Putamen (tissue), 1 donor: ENCODE measurements around the gene ATP8A2.
"Not testable (repeated sequence)": the region's sequence is repeated elsewhere in the genome, so short reads cannot be mapped to it uniquely, and the experiment has no call there.

Source experiments
- DNase-seq: peaks from one replicate; pipeline ENCODE4 v3.0.0-alpha.2; 2016; ENCODE audit warnings: low spot score

Gene ATP8A2

DNA sequence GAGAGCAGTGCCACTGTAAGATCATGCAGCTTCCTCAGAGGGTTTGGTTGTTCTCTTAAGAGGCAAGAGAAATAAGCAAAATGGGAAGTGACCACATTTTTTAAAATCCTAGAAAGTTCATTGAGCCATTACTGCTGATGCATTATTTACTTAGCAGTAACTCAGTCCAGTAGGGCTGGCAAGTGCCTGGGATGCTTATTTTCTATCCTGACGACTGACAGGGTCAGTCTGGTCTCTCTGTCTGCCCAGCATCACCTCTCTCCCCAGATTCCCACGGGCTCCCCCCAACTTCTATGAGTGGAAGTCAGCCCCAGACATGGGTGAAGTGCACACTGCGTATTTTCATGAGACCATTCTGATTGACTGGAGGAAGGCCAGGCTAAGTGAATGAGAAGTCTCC lies 669.7 kb downstream of the ATP8A2 start:
- no peak for DNase-seq

DNA sequence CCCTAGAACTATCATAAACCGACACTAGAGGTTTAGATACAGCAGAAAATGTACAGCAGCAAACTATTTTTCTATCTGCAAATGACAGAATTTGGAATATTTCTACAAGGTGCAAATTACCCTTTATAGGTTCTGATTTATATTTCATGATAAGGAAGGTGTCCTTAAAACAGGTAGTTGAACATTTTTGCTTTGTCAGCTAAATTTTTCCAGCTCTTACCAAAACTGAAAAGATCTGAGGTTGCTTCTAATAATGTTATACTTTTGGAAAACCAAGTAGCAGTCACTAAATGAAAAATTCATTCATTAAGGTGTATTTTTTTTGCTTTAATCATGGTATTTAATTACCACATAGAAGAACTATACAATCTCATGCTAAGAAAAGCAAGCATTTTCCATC lies 671.0 kb downstream of the ATP8A2 start:
- no peak for DNase-seq

DNA sequence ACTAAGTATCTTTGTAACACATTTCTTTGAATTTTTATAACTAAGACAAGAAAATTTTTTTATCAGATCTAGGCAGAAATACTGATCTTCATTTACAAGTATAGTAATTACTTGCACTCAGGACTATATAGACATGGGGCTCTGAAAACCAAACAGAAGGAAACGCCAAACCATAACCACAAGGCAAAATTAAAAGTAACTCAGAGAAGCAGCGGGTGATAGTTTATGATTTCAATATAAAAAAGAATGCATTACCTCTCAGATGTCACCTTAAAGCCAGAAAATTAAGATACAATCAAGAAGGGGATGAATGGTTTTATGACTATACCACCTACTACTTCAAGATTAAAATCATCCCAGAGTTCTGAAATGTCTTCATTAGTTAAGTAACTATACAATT lies 673.4 kb downstream of the ATP8A2 start:
- DNase-seq = no peak

DNA sequence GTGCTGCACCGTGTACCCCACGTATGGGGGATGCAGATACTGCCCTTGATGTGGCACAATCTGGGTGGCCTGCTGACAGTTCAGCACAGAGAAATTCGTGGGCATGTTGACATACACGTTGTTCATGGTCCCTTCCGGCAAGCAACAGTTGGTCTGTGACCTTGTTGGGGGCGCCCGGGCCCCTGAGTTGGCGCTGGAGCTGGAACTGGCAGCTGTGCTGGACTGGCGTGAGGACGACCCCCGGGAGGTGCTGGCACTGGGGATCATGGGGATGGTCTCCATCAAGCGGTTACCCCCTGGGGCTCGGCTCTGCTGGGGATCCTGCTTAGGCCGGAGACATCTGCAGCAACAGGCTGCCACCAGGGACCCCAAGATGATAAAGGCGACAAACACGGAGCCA lies 674.9 kb downstream of the ATP8A2 start:
- DNase-seq = no peak

DNA sequence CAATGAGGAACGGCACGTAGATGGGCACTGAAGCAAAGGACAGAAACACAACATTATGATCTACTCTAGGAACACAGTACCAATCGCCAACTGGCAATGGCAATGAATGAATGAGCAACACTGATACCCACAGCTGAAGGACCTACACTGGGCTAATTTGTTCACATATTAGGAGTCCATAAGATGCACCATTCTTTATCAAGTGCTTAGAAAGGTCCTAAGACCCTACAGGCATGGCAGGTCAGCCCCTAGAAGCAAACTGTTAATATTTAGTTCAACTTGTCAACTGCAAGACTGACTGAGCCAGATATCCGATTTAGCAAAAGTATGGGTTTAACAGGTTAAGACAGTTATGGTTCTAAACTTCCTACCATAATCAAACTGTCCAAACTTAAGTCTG lies 675.3 kb downstream of the ATP8A2 start:
- no peak for DNase-seq

DNA sequence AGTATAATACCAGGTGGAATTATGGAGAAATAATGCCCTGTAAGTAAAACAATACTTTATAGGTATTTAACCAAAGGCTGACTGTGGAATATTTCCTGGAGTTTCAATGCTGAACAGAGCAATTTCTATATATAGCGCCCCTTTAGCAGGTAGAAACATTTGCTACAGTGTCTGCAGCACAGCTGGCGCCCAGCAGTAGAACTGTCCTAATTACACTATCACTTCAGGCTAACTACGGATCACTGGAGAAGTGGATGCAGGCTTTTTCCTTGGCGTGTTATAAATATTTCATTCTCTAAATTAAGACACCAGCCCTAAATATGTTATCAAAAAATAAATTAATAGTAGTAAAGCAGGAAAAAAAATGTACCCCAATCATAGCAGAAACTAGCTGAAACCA lies 677.0 kb downstream of the ATP8A2 start:
- DNase-seq = peak; percentile 3

DNA sequence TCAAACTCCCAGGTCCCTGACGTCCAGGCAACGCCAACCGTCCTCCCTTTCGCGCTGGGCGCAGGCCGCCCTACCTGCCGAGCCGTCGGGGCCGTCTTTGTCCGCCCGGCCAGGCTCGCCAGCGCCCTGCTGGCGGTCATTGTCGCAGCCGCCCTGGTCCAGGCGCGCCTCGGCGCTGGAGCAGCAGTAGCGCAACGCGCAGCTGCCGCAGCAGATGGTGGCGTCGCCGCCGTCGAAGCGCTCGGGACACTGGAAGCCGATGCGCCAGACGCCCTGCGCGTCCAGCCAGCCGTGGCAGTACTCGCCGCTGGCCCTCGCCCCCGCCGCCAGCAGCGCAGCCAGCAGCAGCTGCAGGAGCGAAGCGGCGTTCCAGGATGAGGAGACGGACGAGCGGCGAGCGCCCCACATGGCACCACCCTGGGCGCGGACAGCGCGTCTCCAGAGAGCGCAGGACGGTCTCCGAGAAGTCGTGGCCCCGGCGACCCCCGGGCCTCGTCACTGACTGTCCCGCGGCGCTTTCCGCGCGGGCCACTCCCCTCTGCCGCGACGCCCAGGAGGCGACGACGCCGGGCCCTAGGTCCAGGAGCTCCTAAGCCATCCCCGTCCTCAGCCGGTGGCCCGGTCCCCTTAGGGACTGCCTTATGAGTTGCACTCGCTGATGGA lies 678.9 kb downstream of the ATP8A2 start:
- DNase-seq = peak; percentile 57

DNA sequence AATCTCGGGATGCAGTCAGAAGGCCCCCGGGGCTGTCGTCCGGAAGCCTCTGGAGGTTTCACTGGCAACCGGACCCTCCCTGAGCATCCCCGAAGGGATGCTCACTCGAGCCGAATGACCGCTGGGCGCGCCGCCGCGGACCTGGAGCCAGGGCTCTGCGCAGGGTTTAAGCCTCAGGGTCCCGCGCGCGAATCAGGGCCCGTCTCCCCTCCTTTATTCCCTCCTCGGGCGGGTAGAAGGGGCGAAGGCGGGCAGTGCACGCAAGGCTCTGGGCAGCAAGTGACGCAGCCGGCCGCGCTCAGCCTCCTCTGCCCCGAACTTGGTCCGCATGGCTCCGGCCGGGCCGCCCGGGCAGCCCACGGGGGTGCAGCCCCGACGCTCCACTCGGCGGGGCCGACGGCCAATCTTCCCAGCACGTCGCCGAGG lies 679.5 kb downstream of the ATP8A2 start:
- DNase-seq = peak; percentile 17

DNA sequence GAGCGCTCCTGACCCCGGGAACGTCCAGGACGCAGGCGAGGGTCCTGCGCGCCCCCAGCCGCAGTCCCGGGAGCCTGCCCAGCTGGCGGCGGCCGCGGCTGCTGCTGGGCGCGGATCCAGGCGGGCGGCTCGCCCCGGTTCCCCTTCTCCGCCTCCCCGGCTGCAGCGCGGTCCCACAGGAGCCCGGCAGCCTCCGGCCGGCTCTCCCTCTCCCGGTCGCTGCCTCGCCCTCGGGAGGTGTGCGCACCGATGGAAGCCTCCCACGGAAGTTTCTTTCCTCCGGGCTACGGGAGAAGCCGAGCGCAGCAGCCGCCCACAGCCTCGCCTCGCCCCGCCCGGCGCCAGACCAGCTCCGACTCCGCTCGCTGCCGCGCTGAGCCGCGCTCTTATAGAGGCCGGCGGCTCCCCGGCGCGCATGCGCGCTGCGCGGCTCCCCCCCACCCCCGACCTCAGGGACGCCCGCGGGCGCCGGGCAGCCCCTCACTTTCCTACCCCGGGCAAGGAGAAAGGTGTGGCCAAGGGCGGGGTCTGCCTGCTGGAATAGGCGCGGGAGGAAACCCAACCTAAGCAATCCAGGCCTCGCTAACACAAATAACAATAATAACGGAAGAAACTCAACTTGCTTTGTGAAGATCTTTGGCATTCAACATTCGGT lies 680.0 kb downstream of the ATP8A2 start, which contains the start of gene SHISA2:
Gene SHISA2, minus strand, starts transcription at position 360 of the 655 bp plus-strand sequence. CDS start 1,041 bp downstream, outside the sequence.
- DNase-seq = peak; percentile 62

DNA sequence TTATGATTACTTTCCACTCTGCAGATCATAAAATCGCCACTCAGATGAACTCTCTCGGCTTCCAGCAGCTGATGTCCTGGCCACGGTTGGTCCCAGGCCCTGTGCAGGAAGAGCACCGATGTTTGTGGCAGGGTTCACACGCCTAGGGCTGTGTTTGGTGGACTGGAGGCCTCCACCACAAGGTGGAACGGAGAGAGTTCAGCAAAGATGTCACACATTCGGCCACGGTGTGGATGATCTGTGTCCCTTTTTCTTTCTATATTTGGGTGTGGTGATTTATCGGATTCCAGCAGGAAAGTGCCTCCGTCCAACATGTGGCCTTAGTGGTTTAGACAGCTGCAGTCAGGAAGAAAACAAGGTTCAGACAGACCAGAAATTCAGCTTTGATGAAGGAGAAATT lies 680.6 kb downstream of the ATP8A2 start:
- no peak for DNase-seq

DNA sequence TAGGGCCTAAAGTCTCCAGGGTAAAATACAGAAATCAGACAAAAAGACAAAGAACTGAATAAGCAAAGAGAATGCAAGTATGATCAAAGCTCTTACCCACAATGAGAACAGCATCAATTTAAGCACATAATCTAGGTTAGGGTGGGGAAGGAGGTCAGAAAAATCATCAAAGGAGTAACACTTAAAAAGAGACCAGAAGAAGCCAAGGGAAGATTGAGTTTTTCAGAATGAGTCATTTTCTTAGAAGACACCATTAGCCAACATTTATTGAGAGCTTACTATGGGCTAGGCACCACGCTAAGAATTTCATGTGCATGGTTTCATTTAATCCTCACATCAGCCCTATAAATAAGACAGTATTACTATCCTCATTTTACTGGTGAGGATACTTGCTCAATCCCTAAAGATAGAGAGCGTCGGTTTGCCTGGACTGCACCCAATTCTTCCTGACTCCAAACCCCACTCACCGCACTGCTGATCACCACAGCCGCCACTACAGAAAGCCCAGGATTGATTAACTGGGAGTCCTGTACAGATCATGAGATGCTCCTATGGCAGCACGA lies 681.7 kb downstream of the ATP8A2 start:
- DNase-seq = no peak

DNA sequence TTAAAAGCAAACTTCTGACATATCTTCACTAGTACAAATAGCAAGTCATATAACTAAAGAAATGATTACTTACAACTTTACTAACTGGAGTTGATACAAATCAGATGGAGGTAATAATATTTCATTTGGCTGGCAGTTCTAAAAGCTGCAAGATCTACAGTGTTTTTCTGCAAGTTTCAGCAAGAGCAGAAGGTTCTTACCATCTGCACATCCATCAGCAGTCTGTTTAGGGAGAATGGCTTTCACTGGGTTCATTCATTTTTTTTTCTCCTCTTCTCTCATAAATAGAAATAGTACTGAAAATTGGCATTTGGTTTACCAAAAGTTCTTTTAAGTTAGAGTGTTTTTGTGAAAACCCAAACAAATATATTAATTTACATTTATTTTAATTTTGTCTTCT lies 683.1 kb downstream of the ATP8A2 start:
- DNase-seq = no peak

DNA sequence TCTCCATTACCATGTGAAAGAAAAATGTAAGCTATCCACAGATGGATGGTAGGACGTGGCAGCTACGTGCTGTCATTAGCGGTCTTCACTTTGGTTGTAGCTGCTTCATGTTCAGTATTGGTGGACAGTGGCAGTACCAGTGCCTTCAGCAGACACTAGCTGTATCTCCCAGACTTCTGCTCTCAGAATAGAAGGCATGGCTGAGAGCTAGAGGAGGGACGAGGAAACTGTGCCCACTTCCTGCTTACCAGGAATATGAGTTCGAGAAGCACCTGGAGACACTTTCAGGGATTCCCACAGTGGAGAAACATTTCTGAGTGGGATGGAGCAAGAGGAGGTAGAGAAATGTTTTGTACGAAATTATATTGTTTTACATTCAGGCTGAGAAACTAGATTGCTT lies 686.9 kb downstream of the ATP8A2 start:
- no peak for DNase-seq

DNA sequence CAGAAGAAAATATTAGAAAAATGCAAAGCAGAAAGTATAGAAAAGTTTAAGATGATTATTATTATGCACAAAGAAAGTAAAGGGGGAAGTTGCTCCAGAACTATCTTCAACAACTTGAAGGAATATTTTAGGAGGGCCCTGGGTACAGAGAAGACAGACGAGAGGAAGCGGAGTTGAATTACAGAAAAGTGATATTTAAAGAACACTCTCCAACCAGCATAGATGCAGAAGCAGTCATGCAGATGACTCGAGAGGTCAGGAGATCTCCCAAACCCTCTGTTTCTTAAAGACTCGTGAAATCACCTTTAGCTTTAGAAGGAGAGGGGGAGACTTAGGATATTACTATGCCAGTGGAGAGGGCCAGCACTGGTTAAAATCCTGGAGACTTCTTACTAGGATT lies 688.6 kb downstream of the ATP8A2 start:
- no peak for DNase-seq

DNA sequence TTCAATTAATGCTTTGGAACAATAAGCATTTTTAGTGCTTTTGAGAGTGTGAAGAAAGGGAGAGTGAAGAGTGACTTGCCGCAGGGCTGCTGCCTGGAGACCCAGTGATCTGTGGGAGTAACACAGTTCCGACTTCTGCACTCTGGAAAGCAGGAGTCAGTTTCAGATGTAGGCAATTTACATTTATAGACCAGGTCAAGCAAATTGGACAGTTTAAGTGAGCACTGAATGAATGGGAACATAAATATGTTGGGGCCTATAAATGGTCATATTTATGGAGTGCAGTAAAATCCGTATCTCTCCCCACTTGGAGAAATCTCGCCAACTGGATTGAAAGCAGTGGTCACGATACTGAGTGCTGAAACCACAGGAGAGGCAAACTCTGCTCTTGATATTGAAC lies 689.5 kb downstream of the ATP8A2 start:
- no peak for DNase-seq

DNA sequence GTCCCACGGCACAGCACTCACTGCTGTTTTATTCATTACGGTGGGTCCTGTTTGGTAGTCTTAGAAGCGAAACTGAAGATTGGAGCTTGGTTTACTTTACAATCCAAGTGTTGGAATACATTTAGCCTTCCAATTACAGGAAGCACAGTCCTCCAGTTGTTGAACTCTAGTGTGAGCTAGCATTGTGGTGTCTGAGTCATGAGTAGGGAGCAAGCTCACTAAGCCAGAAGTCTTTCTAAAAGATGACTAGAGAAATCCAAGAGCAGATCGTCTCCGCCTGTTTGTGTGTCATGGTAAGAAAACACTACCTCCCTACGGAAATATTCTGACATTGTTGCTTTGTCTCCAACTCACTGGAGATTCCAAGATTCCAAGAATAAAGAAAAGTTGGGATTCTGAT lies 690.2 kb downstream of the ATP8A2 start:
- no peak for DNase-seq

DNA sequence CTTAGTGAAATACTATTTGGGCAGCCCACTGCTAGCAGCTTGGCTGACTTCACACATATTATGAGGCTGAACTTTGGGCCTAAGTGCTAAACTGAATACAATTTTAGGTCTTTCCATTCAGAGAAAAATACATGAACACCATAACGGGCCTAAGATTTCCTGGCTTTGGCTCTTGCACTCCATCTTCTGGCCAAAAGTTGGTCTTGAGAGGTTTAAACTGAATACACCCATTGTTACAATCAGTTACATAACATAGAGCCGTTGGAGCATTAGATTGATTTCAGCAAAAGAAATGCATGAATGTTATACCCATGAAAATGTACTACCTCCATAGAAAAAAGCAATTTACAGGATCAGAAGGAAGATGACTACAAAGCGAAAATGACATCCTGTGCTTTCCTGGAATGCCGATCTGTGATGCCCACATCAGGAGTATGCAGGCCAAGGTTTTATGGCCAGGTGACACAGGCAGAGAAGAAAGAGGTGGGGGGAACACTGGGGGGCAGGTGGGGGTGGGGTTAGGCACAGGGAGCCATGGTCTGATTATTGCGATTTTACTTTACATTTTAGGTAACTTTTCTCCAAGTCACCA lies 691.2 kb downstream of the ATP8A2 start:
- peak; percentile 88 for DNase-seq

DNA sequence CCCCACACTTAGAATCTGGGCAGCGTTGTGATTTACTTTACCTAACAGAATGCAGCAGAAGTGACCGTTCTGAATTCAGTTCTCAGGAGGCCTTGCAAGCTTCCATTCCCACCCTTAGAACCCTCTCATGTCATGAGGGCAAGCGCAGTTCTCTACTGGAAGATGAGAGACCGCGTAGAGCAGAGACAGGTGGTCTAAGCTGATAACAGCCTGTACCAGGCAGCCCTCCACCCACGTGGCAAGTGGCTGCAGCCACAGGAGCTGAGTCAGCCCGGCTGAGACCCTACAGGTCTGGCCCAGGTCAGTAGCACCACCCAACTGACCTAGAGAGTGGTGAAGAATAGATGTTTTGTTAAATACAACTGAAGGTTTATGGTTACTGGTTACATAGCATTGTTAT lies 694.7 kb downstream of the ATP8A2 start:
- not testable (repeated sequence) for DNase-seq

DNA sequence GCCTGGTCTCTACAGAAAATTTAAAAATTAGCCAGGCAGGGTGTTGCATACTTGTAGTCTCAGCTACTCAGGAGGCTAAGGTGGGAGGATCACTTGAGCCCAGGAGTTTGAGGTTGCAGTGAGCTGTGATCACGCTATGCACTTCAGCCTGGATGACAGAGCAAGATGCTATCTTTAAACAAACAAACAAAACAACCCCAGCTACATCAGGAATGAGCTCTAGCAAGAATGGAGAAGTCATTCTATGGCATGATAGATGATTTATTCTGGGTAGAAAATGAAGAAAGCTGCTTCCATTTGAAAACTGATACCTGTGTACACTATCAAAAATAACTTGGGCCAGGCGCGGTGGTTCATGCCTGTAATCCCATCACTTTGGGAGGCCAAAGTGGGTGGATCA lies 695.8 kb downstream of the ATP8A2 start:
- DNase-seq = no peak

DNA sequence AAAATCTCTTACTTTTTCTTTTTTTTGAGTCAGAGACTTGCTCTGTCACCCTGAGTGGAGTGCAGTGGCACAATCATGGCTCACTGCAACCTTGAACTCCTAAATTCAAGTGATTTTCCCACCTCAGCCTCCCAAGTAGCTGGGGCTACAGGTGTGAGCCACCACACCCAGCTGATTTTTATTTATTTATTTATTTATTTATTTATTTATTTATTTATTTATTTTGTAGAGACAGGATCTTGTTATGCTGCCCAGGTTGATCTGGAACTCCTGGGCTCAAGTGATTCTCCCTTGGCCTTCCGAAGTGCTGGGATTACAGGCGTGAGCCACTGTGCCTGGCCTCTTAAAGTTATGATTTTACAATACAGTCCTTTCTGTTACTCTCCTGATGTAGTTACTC lies 696.6 kb downstream of the ATP8A2 start:
- not testable (repeated sequence) for DNase-seq

DNA sequence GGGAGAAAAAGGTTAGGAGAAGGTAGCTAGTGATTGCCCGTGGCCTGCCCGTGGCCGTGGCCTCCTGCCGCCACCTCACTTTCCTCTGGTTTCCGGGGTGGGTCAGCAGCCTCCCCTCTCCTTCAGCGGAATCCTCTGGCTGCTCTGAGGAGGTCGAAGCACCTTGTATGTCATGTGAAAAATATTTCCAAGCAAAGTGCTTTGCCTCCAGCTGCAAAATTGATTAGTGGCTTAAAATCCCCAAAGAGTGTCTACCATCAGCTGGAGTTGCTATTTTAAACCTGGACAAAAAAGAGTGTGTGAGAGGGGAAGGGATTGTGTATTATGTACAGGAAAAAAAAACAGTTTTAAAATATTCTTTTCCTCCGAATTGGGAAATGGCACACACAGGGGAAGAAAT lies 697.9 kb downstream of the ATP8A2 start:
- DNase-seq = not testable (repeated sequence)

DNA sequence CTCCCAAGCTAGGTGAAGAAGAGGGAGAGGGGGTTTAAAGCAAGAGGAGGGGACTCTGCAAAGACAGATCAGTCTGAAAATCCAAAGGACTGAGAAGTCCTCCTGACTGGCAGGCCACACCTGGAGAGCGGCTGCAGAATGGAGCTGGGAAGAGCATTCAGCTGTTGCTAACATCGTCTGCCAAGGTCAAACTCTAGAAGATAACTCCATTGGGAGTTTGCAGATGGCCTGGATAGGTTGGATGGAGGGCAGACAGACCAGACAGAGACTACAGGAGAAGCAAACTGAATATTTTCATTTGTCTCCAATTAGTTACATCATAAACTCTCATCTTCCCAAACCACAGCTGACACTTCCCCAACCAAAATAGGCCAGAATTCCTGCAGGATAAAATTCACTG lies 699.9 kb downstream of the ATP8A2 start:
- DNase-seq = no peak

DNA sequence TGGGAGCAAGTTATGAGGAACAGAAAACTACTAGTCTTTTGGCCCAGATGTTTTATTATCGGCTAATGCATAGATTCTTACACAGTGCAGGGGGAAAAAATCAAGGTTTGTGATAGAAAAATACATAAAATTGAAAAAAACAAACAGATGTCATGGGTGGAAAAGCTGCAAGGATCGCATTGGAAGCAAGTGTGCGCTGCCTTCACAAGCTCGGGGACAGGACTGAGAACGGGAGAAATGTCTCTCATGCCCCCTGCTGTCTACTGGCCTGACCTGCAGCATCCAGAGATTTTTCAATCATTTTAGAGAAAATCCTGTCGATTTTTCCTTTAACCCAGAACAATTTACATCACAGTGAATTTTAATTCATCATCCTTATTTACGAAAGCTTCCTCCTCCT lies 700.6 kb downstream of the ATP8A2 start:
- not testable (repeated sequence) for DNase-seq
